ENCODE results near the gene SENP1. TPM values are rescaled to one million over a fixed set of nuclear protein-coding genes. Genes with fewer than 3 reads are reported as not detected.

The SENP1 gene
- total RNA-seq, 3 donors from 2014 or later, result 12.7 to 20.8 (median 17.4) TPM

DNA sequence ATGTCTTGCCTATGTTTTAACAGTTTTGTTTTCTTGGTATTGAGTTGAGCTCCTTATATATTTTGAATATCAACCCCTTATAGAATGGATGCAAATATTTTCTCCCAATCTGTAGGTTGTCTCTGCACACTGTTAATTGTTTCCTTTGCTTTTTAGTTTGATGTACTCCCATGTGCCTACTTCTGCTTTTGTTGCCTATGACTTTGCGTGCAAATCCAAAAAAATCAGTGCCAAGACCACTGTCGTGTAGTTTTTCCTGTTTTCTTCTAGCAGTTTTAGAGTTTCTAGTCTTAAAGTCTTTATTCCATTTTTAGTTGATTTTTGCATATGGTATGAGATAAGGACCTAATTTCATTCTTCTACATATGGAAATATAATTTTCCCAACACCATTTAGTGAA lies 28.8 kb downstream of the SENP1 start:
- intact Hi-C loops (cut with DNase I, micrococcal nuclease), result no loop called here
- no peak overlapping the region for H3K4me3 ChIP-seq
- no peaks in the 10 kb centered on the region for H3K4me1 ChIP-seq (ENCODE audit: low read depth)
- DNase-seq (no peak), ATAC-seq (no peak)
- H3K9me3 ChIP-seq, result no peaks in the 10 kb centered on the region
- TF ChIP-seq CTCF (IDR thresholded peaks at IDR 0.05), result no peak
- H3K36me3 ChIP-seq (ENCODE audit: low read depth), result no peaks in the 10 kb centered on the region

- intact Hi-C loops (cut with DNase I, micrococcal nuclease), result no loop called here
- no peaks in the 10 kb centered on the region for H3K4me1 ChIP-seq (ENCODE audit: low read depth)
- H3K36me3 ChIP-seq (ENCODE audit: low read depth), result no peaks in the 10 kb centered on the region
- no peak overlapping the region for H3K4me3 ChIP-seq
- no peak for ATAC-seq
- DNase-seq, result no peak
- no peak for TF ChIP-seq CTCF (IDR thresholded peaks at IDR 0.05)
- H3K9me3 ChIP-seq, result no peaks in the 10 kb centered on the region
Observed at GRCh38 chr12:48075832-48076231, 30.0 kb downstream of the SENP1 start.

GRCh38 chr12:48074266-48074665 lies 31.6 kb downstream of the SENP1 start:
- ATAC-seq, result no peak
- no peaks in the 10 kb centered on the region for H3K36me3 ChIP-seq (ENCODE audit: low read depth)
- TF ChIP-seq CTCF (IDR thresholded peaks at IDR 0.05), result no peak

GRCh38 chr12:48072266-48072665 lies 33.6 kb downstream of the SENP1 start:
- no peaks in the 10 kb centered on the region for H3K36me3 ChIP-seq (ENCODE audit: low read depth)
- DNase-seq (no peak), ATAC-seq (no peak)
- no peaks in the 10 kb centered on the region for H3K4me1 ChIP-seq (ENCODE audit: low read depth)
- no peak for TF ChIP-seq CTCF (IDR thresholded peaks at IDR 0.05)
- no peaks in the 10 kb centered on the region for H3K9me3 ChIP-seq
- intact Hi-C loops (cut with DNase I, micrococcal nuclease), result no loop called here
- H3K4me3 ChIP-seq, result no peak overlapping the region

More at GRCh38 chr12:48074266-48074665, 31.6 kb downstream of the SENP1 start:
- H3K4me3 ChIP-seq, result no peak overlapping the region
- H3K4me1 ChIP-seq (ENCODE audit: low read depth), result no peaks in the 10 kb centered on the region
- intact Hi-C loops (cut with DNase I, micrococcal nuclease), result no loop called here
- DNase-seq, result no peak
- H3K9me3 ChIP-seq, result no peaks in the 10 kb centered on the region

DNA sequence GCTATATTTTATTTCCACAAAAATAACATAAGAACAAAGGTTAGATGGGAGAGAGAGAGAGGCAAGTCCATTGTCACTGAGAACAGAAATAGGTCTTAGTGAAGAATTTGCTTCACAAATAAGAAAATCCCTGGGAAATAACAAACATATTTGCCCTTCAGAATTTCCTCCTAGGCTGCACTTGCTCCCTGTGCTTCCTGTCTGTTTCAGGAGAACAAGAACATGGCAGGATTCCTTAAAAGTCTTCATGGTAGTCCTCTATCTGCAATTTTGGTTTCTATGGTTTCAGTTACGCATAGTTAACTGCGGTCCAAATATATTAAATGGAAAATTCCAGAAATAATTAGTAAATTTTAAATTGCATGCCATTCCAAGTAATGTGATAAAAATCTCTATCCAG lies 34.1 kb downstream of the SENP1 start:
- H3K4me1 ChIP-seq (ENCODE audit: low read depth), result no peaks in the 10 kb centered on the region
- H3K36me3 ChIP-seq (ENCODE audit: low read depth), result no peaks in the 10 kb centered on the region
- intact Hi-C loops (cut with DNase I, micrococcal nuclease), result no loop called here
- TF ChIP-seq CTCF (IDR thresholded peaks at IDR 0.05), result no peak
- no peaks in the 10 kb centered on the region for H3K9me3 ChIP-seq
- ATAC-seq, result no peak
- DNase-seq, result no peak
- H3K4me3 ChIP-seq, result no peak overlapping the region

- DNase-seq, result no peak
- no peak for ATAC-seq
- H3K36me3 ChIP-seq (ENCODE audit: low read depth), result no peaks in the 10 kb centered on the region
- intact Hi-C loops (cut with DNase I, micrococcal nuclease), result no loop called here
- no peak for TF ChIP-seq CTCF (IDR thresholded peaks at IDR 0.05)
- H3K9me3 ChIP-seq, result no peaks in the 10 kb centered on the region
- H3K4me3 ChIP-seq, result no peak overlapping the region
- H3K4me1 ChIP-seq (ENCODE audit: low read depth), result no peaks in the 10 kb centered on the region
Observed at GRCh38 chr12:48070731-48071130, 35.1 kb downstream of the SENP1 start.
